GM18873 (cell line): ENCODE measurements around the gene PIANP.
"Not testable (repeated sequence)": the region's sequence is repeated elsewhere in the genome, so short reads cannot be mapped to it uniquely, and the experiment has no call there.

Source experiments
- ATAC-seq: cut with Tn5 transposase; IDR thresholded peaks from one replicate; pipeline ENCODE4 v1.9.1; 2021; ENCODE audit warnings: mild to moderate bottlenecking, moderate library complexity, moderate number of reproducible peaks; ENCODE audit not compliant: unreplicated experiment, low FRiP score

PIANP gene, protein sequence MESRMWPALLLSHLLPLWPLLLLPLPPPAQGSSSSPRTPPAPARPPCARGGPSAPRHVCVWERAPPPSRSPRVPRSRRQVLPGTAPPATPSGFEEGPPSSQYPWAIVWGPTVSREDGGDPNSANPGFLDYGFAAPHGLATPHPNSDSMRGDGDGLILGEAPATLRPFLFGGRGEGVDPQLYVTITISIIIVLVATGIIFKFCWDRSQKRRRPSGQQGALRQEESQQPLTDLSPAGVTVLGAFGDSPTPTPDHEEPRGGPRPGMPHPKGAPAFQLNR

DNA sequence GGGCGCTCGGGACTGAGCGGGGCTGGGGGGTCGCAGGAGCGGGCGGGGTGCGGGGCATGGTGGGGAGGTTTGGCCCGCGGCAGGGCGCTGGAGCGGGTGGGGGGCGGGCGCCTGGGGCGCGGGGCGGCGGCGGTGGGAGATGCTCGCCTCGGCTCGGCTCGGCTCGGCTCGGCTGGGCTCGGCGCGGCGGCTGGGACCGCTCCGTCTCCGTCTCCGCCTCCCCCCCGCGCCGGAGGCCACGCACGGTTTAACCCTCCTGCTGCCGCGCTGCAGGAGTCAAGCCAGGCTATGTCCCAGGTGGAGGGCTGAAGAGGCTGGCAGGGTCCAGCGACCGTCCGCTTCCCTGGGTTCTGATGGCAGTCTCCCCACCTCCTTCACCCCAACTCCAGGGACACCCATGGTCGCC is at the start of gene PIANP:
PIANP (minus strand) TSS at position 170 of the 406 bp plus-strand sequence. CDS start 2,754 bp downstream, outside the sequence.
- no peak for ATAC-seq

DNA sequence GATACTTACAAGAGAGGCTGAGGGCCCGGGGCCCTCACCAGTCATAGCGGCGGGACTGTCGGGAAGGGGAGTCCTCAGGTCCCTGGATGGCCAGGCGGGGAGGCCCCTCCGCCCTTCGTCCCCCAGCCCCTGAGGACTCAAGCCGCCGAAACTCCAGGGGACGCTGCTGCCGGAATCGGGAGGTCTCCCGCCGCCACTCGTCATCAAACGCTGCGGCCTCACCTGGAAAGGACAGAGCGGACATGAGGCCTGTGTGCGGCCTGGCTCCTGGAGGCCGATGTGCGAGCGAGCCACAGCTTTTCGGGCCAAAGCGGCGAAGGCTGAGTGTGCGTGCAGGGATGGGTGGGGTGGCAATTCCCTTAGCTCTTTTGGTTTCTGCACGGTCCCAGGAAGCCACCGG is 48.1 kb upstream of the PIANP start:
- ATAC-seq: no peak

DNA sequence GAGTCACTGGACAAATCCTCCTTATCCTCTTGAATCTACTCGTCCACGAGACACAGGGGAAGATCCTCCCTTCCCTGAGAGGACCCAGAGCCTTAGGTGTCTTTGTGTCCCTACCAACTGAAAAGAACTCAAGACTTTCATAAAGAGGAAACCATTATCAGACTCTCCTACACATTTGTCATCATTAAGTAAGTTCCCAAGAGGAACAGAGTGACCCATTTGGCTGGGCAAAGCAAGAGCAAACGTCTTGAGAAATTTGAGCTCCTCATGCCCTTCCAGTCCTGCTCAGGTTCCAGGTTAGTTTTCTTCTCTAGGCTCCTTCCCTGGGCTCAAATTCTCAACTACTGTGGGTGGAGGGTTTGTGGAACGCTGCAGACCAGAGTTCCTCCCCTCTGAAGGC is 46.6 kb upstream of the PIANP start:
- ATAC-seq: no peak

DNA sequence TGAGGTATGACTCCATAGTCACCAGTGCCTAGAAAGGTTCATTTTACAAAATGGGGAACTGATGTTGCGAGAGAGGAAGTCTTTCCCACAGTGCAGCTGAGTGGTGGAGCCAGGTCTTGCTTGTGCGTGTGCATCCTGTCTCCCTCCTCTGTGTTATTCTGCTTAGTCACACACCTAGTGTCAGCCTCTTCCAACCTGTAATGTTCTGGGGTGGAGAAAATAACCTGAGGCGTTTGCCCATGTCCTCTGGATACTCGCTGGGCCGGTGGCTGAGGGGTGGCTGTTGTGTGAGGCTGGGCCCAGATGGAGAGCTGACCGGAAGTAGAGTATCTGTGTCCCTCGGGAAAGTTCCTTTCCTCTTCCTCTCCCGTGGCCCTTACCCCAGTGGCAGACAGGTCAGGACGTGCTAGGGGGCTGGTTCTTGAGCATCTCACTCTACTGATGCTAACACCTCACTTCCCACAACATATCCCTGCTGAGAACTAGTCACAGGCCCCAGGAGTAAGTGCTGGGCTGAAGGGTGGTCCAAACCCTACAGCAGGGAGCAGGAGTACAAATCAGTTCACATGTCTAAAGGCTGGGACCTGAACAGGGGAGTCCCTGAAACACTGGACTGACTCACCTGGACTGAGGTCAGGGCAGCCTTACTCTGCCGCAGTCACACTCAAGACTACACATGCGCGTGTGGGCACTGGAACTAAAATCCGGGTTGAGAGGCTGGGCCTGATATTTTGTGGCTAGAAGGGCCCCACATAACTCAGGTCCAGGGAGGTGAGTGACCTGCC is 45.3 kb upstream of the PIANP start:
- ATAC-seq: no peak

DNA sequence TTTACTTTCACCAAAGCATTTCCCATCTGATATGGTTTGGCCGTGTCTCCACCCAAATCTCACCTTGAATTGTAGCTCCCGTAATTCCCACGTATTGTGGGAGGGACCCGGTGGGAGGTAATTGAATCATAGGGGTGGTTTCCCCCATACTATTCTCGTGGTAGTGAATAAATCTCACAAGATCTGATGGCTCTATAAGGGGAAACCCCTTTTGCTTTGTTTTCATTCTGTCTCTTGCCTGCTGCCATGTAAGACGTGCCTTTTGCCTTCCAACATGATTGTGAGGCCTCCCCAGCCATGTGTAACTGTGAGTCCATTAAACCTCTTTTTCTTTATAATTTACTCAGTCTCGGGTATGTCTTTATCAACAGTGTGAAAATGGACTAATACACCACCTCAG is 42.7 kb upstream of the PIANP start:
- not testable (repeated sequence) for ATAC-seq

DNA sequence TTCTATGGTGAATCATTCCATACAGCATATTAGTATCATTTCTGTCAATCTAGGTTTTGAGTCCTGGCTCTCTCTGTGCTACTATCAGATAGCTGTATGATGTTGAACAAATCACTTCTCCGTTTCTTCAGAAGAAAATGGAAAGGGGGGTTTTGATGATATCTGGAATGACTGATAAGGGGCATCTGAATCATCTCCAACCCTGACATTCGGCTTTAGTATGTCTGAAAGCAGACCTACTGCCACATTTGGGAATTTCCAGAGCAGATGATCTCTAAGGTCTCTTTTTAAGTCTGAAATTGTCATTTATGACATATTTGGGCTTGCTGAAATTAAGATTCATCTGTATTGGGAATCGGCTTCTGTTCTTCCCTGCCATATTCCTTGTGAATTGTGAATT is 42.2 kb upstream of the PIANP start:
- ATAC-seq: no peak

DNA sequence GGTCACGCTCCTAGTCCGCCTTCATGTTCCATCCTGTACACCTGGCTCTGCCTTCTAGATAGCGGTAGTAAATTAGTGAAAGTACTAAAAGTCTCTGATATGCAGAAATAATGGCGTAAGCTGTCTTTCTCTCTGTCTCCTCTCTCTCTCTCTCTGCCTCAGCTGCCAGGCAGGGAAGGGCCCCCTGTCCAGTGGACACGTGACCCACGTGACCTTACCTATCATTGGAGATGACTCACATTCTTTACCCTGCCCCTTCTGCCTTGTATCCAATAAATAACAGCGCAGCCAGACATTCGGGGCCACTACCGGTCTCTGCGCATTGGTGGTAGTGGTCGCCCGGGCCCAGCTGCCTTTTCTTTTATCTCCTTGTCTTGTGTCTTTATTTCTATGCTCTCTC is 41.5 kb upstream of the PIANP start:
- ATAC-seq: not testable (repeated sequence)

DNA sequence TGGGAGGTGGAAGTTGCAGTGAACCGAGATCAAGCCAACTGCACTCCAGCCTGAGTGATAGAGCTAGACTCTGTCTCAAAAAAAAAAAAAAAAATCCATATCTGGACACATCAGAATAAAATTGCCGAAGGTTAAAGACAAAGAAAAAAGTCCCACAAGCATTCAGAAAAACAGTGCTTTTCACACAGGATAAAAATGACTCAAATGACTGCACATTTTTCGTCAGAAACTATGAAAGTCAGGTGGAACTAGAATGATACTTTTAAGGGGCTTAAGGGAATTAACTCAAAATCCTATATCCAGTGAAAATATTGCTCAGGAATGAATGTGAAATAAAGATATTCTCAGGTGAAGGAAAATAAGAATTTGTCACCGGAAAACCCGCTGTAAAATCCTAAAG is 36.1 kb upstream of the PIANP start:
- ATAC-seq: no peak

DNA sequence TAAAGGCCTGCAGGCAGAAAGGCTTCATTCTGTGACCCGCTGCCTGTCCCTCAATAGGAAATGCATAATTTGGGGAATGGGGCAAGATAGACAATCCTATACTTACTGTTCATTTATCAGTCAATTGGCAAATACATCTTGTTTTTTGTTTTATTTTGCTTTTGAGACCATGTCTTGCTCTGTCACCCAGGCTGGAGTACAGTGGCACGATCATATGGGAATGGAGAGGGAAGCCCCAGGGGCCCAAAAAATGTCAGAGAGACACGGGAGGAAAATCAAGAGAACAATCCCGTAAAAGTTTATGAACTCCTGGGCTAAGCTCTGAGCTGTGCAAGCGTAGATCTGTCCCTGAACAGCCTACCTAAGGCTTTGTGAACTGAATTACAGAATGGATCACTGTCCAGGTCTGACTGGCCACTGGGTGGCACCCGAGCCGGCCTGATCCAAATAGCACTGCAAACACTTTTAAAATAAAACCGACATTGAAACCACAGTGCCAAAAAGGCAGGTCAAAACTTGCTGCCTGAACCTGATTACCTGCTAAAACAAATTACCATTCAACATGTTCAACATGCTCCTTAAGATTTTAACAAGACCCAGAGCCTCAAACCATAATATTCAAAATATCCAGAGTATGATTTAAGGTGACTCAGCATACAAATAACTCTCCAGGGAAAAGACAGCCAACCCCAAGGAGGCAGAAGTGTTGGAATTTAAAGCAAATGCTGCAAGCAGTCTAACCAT is 35.0 kb upstream of the PIANP start:
- no peak for ATAC-seq

DNA sequence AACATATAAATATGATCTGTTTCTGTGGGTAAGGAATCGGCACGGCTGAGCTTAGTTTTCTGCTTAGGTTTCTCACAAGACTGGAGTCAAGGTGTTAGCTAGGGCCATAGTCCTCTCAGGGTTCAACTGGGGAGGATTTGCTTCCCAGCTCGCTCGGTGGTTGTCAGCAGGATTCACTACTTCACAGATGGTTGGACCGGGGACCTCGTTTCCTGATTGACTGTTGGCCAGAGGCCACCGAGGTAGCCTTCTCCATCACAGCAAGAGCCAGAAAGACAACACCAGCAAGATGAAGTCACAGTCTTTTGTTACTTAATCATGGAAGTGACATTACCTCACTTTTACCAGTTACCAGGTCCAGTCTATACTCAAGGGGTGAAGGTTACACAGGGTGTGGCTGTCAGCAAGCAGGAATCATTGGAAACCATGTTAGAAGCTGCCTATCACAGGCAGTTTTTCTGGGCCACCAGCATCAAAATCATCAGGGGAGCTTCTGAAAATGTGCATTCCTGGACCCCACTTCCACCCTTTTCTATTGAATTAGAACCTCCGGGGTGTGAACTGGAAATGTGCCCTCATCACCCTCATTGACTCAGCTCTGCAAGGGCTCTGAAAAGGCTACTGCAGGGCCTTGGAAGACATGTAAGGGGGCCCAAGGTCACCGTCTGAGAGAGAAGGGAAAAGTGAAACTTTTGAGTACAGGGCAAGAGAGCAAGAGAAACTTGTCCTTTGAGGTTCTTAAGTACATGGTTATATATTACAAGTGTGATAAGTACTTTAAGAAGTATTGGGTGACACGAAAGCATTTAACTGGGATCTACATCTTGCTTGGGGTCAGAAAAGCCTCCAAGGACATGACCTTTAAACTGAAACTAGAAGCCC is 34.1 kb upstream of the PIANP start:
- no peak for ATAC-seq

DNA sequence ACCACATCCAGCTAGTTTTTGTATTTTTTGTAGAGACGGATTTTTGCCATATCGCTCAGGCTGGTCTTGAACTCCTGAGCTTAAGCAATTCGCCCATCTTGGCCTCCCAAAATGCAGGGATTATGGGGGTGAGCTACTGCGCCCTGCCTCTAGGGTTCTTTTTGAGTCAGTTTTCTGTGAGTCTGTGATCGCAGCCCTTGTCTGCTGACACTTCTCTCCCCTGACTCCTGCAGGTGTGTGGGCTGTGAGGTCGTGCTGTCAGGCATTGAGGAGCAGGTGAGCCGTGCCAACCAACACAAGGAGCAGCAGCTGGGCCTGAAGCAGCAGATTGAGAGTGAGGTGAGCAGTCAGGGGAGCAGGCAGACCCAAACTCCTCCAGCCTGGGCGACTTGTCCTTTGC is 29.6 kb upstream of the PIANP start:
- ATAC-seq: no peak

DNA sequence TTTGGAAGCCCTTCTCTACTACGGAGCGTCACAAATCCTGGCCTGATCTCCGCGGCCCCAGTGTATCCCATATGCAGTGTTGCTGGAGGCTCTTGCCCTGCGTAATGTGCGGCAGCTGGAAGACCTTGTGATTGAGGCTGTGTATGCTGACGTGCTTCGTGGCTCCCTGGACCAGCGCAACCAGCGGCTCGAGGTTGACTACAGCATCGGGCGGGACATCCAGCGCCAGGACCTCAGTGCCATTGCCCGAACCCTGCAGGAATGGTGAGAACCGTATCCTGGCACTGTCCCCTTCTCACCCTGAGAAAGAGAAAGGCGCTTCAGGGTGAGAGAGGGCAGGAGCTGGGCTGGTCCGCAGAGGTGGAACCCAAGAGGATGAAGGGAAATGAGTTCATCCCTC is 28.6 kb upstream of the PIANP start:
- no peak for ATAC-seq

DNA sequence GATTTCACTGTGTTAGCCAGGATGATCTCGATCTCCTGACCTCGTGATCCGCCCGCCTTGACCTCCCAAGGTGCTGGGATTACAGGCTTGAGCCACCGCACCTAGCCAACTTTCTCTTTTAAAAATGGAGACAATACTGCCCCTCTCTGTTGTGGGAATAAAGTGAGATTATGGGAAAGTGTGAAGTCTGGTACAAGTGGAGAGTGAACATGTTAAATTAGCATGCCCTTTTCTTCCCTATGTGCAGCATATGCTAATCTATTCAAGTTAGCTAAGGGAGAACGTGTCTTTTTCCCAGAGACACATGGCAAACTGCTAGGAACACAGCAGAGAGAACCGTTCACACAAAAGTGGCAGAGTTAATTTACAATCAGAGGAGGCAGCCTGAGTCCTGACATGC is 24.7 kb upstream of the PIANP start:
- no peak for ATAC-seq

DNA sequence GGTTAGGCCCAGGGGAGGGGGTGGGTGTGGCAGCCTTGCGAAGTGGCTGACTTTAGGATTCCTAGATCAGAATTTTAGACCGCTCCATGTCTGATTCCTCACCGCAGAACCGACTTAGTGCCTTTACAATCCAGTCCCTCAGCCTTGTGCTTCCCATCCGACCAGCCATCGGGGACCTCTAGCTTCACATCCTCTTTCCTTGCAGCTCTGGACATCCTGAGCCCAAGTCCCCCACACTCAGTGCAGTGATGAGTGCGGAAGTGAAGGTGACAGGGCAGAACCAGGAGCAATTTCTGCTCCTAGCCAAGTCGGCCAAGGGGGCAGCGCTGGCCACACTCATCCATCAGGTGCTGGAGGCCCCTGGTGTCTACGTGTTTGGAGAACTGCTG is 23.8 kb upstream of the PIANP start:
- no peak for ATAC-seq

DNA sequence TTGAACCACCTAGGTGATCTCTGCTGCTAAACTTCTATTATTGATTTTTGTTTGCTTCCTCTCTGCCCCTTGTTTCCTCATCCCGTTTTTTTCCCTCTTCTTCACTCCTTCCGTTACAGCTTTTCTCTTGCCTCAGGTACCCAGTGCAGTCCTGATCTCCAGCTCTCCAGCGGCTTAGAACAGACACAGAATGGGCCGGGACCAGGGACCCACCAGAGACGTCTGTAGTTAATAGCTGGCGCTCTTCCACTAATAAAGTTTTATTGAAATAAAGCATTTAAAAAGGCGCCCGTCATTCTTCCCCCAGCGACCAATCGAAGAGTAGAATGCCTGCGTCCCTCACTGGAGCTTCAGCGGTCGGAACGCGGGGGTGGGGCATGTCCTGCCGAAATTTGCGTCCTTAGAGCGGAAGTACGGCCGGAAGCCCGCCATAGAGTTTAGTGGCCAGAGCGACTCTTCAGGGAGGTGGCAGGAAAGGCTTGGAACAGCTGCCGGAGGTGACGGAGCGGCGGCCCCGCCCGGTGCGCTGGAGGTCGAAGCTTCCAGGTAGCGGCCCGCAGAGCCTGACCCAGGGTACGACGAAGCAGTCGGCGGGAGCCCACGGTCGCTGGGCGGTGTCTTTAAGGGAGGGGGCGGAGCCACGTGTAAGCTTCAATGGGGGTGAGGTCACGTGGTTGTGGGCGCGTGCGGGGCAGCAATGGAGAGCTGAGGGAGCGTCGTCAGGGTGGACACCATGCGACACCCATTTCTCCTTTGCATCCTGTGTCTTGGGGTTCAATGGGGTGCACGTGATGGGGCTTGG is 23.2 kb upstream of the PIANP start, which contains the start of gene COPS7A:
COPS7A (plus strand) TSS at position 440 of the 802 bp plus-strand sequence. CDS start 611 bp downstream, outside the sequence.
- peak; percentile 91 for ATAC-seq

DNA sequence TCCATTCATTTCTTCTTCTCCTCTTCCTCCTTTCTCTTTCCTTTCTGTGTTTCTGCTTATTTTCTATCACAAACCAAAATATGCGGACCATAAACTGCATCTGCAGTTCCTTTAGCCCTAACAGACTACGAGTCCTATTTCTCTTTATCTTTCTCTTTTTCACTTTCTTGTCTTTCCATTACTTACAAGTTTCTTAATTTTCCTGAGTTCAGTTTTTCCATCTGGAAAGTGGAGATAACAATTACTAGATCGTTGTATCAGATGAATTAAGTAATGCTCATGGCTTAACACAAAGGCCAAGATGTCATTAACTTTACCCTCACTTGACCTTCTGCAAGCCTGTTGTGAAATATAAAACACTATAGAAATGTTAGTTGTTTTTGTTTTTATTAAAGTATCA is 22.2 kb upstream of the PIANP start:
- ATAC-seq: no peak

DNA sequence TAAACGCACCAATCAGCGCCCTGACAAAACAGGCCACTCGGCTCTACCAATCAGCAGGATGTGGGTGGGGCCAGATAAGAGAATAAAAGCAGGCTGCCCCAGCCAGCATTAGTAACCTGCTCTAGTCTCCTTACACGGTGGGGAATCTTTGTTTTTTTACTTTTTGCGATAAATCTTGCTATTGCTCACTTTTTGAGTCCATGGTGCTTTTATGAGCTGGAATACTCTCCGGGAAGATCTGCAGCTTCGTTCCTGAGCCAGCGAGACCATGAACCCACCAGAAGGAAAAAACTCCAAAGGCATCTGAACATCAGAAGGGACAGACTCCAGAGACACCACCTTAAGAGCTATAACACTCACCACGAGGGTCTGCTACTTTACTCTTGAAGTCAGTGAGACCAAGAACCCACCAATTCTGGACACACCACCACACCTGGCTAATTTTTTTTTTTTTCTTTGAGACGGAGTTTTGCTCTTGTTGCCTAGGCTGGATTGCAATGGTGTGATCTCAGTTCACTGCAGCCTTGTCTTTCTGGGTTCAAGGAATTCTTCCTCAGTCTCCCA is 16.3 kb upstream of the PIANP start:
- no peak for ATAC-seq

DNA sequence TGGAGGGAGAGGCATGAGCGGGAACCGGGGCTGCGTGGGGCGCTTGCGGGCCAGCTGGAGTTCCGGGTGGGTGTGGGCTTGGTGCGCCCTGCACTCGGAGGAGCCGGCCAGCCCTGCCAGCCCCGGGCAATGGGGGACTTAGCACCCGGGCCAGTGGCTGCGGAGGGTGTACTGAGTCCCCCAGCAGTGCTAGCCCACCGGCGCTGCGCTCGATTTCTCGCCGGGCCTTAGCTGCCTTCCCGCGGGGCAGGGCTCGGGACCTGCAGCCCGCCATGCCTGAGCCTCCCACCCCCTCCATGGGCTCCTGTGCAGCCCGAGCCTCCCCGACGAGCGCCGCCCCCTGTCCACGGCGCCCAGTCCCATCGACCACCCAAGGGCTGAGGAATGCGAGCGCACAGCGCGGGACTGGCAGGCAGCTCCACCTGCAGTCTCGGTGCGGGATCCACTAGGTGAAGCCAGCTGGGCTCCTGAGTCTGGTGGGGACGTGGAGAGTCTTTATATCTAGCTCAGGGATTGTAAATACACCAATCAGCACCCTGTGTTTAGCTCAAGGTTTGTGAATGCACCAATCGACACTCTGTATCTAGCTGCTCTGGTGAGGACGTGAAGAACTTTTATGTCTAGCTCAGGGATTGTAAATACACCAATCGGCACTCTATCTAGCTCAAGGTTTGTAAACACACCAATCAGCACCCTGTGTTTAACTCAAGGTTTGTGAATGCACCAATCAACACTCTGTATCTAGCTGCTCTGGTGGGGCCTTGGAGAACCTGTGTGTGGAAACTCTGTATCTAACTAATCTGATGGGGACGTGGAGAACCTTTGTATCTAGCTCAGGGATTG is 15.6 kb upstream of the PIANP start:
- ATAC-seq: not testable (repeated sequence)
